ENCODE results near the gene KCNK10.

- TF ChIP-seq EZH2phosphoT487 (IDR thresholded peaks at IDR 0.05; ENCODE audit: low read depth, severe bottlenecking, unreplicated experiment) (no peak), CTCF (IDR thresholded peaks at IDR 0.05; ENCODE audit: poor library complexity) (no peak)
Observed at GRCh38 chr14:88164906-88165534, 158.0 kb downstream of the KCNK10 start.
